ENCODE results near the gene FAM180B.

FAM180B gene

DNA sequence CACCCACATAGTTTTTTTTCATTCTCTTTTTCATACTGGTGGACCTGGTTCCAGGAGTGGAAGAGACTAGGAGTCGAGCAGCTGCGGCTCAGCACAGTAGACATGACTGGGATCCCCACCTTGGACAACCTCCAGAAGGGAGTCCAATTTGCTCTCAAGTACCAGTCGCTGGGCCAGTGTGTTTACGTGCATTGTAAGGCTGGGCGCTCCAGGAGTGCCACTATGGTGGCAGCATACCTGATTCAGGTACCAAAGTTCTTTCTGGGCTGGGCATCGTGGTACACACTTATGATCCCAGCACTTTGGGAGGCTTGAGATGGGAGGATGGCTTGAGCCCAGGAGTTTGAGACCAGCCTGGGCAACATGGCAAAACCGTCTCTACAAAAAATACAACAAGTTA lies 16.8 kb upstream of the FAM180B start:
- DNase-seq (ENCODE audit: low read depth): no peak

DNA sequence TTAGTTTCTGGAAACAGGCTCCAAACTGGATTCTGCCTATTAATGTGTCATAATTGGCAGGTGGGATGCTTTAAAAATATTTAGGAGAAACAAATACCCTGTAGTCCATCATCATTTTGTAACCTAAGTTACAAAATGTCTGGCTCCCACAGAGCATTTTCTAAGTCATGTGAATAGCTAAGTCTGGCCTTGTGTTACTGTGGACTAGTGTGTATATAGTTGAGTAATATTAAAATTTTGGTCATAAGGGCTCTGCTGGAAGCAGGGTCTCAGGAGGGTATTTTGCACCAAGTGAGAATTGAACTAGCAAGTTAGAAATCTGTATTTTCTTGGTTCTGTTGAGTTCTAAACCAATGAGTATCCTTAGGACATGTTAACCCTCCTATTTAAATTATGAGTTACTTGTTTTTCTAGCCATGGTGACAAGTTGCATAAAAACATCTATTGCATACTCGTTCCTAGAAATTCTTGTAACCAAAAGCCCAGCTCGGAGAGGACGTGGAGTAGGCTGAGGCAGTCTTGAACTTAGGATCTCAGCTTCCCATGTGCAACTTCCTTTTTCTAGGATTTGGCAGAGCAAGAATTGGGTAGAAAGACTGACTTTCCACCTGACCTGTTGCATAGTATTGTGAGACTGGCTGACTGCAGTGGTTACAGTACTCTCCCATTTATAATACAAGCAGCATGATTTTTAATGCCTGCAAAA lies 15.7 kb upstream of the FAM180B start:
- no peak for DNase-seq (ENCODE audit: low read depth)

DNA sequence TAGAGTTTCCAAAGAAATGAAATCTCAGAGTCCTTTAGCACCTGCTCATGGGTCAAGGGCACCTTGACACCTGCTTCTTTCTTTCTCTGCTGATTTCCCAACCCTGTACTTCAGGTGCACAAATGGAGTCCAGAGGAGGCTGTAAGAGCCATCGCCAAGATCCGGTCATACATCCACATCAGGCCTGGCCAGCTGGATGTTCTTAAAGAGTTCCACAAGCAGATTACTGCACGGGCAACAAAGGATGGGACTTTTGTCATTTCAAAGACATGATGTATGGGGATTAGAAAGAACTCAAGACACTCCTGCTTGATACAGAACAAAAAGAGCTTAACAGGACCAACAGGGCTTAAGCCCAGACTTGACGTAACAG lies 15.1 kb upstream of the FAM180B start:
- no peak for DNase-seq (ENCODE audit: low read depth)

DNA sequence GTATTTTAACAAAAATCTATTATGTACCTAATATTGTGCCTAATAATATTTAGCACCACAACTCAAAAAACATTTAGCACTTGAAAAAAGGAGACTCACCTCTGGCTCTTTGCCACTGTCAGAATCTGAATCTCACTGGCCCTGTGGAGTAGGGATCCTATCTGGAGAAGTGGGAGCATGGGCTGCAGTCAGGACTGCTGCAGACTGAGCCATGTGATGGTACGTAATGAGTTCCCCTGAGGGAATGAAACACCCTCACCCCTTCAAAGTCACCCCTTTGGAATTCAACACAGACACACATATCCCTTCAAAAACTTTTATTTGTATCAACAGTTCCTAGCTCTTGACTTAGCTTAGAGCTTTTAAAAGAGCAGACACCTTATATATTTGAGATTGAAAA lies 14.6 kb upstream of the FAM180B start:
- no peak for DNase-seq (ENCODE audit: low read depth)

DNA sequence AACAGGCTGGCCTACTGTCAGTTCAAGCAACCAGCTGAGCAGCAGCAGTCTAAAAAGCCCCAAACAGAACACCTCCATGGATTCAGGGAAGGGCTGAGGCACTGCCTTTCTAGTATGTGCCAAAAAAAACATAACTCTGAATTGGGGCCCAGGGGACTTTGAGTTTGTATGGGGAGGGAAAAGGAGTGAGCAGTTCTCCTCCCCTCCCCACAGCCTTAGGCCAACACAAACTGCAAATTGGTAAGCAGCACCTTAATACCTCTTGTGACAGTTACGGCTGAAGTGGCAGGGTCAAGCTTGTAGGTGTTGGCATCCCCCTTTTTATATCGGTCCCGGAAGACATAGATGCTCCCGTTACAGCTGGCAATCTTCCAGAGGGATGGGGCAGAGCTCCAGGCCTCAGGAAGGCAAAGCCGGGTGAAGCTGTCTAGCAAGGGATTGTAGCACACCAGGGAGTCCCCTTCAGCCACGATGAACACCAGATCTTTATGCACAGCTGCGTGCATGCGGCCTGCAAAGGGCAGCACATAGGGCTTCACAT lies 13.7 kb upstream of the FAM180B start:
- no peak for DNase-seq (ENCODE audit: low read depth)

DNA sequence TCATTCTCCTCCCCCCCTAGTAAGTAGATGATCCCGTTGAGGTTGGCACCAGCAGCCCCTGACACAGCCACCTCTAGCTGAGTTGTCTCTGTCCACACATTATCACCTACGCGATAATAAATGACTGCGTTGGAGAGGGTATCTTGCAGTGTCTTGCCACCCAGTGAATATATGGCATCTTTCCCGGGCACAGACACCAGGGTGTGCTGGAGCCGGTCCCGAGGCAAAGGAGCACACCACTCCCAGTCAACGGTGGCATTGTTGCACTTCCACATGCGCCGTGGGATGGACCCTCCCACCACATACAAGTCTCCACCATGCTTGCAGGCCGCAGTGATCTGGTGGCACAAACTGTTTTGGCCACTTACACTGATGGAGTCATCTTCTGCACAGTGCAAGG lies 13.2 kb upstream of the FAM180B start:
- no peak for DNase-seq (ENCODE audit: low read depth)

DNA sequence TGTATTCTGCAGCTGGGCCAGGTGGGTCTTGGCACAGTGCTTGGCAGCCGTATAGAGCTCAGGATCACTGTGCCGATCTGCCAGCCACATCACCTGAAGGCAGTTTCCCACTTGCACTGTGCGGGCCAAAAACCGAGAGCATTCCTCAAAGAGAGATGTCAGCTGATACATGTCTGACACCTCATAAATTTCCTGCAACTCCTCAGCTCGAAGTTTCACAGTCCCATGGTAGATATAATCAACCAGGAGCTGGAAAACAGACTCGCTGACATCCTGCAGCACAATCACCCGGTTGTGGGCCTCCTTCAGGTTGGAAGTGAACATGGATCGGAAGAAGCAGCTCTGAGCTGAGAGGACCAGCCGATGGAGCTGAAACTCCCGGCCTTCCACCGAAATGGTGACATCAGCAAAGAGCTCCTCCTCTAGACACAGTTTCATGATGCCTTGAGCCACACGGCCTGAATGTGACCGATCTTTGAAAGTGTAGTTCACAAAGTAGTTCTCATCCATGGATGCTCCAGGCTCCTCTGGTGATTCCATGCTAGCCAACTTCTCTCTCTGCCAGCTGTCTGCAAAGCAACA lies 8.9 kb upstream of the FAM180B start:
- no peak for DNase-seq (ENCODE audit: low read depth)

DNA sequence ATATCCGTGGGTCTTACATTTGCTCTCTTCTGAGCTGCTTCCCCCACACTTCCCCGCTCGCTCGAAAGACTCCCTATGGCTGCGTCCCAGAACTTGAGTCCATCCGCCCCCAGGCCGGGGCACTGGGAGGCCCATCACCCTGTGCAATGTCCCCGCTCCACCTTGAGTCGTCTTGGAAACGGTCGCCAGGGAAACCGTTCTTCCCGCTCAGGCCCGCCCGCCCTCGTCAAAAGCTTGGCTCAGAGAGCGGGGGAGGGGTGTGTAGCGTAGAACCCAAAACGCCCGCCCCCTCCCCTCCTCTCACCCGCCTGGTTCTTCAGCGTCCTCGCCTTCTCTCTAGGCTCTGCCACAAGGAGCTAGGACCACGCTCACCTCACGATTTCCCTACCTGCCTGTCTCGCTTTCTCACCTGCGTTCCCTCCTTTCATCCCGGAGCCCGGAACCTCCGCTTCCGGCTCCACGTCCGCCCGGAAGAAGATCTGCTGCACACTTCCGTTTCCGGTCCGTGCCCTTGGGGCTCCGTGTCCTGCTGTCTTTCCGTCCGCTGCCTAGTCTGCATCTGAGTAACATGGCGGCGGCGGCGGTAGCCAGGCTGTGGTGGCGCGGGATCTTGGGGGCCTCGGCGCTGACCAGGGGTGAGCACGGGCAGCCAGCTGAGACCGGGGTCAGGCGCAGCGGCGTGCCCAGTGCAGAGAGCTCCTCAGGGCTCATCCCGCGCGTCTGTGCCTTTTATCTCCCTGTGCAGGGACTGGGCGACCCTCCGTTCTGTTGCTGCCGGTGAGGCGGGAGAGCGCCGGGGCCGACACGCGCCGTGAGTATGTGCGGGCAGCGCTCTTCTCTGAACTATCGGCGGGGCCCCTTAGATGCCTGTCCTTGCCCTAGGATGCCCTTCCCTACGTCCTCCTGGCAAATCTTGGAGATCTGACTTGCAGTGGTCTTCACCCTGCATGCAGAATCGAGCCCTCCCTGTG lies 7.7 kb upstream of the FAM180B start, which contains the start of the genes KBTBD4 and NDUFS3:
TSS of gene KBTBD4 (minus strand) at position 447 of the 971 bp plus-strand sequence. CDS start at position 428, 19 bp downstream.
TSS of gene NDUFS3 (plus strand) at position 551 of the 971 bp plus-strand sequence. CDS start at position 569, 18 bp downstream.
- peak; percentile 86 for DNase-seq (ENCODE audit: low read depth)

DNA sequence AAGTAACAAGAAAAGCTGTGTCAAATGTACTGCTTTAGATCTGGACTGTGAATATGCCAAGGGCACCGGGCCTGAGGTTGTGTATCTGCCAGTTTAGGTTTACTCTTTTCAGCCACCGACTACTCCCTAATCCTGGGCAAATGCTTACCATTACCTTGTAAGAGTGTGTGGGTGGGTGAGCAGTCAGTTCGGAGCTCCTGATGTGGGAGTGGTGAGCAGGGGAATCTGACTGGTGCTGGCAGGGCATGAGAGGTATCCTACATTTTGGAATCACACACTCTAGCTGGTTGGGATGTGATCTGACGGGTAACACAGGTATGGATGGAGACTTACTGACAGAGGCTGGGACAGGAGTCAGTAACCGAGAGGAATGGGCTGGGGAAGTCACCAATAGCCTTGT lies 2.6 kb upstream of the FAM180B start:
- DNase-seq (ENCODE audit: low read depth): no peak

DNA sequence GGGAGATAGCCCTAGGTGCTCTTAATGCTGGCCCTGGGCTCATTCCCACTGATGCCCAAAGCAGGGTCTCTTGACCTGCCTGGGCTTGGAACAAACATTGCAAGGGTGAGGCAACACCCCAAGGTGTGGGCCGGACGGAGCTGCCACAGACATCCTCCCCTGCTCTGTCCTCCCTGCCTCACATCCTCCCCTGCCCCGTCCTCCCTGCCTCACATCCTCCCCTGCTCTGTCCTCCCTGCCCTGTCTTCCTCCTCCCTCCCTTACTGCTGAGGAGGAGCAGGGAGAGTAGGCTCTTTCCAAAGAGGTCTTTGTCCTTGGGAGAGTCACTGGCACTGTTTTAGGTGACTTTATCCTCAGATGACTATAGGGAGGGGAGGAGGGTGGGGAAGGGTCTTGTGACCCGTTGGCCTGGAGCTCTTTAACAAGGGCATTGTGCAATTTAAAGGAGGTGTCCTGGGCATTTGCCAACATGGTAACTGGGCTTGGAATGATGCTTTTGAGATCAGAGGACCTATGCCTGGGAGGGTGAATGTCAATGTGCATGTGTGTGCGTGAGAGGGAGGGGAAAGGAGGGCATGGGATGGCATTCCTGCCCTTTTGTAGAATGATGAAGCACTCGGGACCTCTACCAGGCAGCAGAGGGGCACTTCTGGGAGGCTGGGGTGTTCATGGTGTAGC lies 700 bp downstream of the FAM180B start:
- no peak for DNase-seq (ENCODE audit: low read depth)

DNA sequence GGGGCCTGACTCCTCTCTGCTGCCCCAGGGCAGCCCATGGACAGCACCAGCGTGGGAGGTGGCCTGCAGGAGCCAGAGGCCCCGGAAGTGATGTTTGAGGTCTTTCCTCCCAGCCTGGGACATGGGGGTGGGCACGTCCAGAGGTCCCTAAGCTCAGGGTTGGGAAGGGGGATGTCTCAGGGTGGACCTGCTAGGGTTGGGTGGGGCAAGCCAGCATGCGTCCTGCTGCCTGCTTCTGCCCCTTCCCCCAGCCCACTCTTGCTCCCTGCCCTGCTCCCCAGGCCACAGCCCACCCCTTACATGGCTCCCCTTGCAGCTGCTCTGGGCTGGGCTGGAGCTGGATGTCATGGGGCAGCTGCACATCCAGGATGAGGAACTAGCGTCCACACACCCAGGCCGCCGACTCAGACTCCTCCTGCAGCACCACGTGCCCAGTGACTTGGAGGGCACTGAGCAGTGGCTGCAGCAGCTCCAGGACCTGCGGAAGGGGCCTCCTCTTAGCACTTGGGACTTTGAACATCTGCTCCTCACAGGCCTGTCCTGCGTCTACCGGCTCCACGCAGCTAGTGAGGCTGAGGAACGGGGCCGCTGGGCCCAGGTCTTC lies 1.3 kb downstream of the FAM180B start:
- no peak for DNase-seq (ENCODE audit: low read depth)

DNA sequence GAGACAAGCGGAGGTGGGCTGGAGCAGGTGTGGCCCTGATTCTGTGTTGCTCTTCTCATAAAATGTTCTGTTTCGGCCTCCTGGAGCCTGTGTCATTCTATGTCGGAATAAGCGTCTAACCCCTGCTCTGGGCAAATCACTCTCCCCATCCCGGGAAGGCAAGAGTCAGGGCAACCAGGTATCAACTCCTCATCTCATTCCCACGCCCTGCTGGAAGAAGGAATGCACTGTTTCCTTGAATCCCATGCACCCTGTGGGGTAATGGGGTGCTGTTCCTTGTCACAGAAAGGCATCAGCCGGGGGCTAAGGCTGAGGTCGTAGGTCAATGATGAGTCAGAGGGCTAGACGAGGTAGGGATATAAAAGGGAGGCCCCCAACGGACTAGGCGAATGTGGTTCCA lies 2.6 kb downstream of the FAM180B start:
- no peak for DNase-seq (ENCODE audit: low read depth)

DNA sequence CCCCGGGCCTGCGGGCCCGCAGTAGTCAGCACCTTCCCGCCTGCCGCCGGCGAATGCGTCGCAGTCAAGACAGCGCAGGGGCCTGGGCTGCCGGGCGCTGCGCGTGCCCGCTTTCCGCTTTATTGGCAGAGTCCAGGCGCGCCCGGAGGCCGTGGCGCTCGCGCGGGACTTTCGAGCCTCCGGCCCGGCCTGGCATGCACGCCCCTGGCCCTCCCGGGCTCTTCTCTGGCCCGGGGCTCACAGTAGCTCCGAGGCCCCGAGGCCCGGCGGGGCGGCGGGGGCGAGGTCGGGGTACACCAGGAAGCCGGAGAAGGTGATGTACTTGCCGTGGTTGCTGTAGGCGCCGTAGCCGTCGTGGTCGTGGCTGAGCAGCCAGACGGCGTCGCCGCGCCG lies 3.1 kb downstream of the FAM180B start:
- DNase-seq (ENCODE audit: low read depth): no peak

DNA sequence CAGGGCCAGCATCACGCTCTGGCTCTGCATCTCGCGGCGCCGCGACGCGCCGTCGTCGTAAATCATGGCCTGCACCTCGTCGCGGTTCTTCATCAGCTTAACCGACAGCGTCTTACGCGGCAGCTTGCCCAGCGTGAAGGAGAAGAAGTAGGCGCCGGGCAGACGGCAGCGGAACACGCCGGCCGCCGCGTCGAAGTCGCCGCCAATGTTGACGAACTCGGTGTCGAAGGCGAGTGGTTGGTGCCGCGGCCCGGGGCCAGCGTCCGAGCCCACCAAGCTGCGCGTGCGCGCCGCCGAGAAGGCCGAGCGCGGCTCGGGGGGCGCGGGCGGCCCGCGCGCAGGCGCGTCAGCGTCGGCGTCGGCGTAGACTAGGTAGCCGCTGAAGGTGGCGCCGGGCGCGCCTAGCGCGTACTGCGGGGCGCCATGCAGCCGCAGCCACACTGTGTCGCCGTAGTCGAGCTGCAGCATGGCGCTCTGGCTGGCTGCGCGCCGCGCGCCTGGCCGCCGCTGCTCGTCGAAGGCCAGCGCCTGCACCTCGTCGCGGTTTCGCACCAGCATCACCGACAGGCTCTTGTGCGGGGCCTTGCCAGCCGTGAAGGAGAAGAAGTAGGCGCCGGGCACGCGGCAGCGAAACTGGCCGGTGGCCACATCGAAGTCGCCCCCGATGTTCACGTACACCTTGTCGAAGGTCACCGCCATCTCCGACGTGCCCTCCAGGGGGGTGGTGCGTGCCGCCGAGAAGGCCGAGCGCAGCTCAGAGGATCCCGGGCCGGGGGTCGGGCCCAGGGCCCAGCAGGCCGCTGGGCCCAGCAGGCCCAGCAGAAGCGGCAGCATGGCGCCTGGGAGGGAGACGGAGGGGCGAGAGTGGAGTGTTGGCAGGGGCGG lies 3.7 kb downstream of the FAM180B start:
- no peak for DNase-seq (ENCODE audit: low read depth)

DNA sequence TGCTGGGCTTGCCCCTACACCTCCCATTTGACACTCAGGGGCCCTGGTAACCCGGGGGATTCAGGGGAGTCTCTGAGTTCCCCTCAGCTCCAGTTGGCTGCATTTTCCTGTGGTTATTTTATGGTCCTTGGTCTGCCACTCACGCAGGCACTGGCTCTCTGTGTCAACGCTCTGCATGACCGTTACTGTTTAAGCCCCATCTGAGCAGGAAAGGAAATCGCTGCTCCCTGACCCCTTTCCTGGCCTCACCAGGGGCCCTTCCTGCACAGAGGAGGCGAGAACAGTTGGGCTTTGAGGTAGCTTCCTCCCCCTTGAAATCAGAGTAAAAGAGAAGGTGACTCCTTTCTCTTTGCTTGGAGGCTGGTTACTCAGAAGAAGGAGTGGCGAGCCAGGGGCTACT lies 5.3 kb downstream of the FAM180B start:
- DNase-seq (ENCODE audit: low read depth): no peak

DNA sequence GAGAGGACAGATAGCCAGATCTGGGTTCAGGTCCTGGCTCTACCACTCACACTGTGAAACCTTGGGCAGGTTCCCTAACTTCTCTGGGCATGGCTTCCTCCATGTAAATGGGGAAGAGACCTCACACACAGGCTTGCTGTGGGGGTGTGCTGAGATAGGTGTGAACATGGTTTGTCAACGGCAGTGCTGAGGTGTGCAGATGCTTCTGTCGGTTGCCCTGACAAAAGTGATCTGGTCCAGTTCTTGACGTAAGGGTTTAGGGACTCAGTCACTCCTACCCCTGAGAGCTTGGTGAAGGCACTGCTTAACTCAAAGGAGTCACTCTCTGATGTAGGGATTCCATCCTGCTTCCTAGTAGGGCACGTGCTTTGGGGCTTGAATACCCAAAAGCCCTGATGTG lies 5.8 kb downstream of the FAM180B start:
- no peak for DNase-seq (ENCODE audit: low read depth)

DNA sequence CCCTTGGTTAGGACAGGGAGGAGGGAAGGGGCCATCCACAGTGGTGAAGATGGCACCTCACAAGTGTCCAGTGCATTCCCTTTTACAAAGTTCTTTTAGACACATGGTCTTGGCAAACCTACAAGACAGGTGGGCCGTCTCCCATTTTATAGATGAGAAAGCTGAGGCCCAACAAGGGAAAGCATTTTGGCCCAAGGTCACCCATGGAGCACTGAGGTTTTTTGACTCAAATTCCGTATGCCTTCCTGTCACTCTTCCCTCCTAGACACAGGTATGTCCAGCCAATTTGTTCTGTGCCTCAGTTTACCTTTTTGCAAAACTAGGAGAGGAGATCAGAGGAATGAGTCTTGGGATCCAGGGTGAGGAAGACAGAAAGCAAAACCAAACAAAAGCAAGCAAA lies 6.5 kb downstream of the FAM180B start:
- no peak for DNase-seq (ENCODE audit: low read depth)

DNA sequence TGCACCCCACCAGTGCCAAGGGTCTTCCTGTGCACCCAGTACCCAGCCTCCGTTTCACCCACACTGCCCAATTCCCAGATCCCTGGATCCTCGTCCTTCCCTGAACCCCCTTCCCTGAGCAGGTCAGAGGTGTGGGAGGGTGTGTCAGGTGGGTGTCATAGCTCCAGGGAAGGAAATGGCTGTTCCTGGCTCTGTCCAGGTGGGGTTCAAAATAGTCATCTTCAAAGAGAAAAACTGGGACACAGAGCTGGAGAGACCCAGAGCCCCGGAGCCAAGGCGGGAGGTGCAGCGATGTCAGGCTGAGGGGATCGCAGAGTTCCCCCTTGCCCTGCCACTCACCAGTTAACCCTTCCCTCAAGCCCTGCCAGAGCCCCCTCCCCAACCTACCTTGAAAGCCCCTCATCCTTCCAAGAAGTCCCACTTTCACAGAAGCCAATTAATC lies 7.0 kb downstream of the FAM180B start:
- no peak for DNase-seq (ENCODE audit: low read depth)

DNA sequence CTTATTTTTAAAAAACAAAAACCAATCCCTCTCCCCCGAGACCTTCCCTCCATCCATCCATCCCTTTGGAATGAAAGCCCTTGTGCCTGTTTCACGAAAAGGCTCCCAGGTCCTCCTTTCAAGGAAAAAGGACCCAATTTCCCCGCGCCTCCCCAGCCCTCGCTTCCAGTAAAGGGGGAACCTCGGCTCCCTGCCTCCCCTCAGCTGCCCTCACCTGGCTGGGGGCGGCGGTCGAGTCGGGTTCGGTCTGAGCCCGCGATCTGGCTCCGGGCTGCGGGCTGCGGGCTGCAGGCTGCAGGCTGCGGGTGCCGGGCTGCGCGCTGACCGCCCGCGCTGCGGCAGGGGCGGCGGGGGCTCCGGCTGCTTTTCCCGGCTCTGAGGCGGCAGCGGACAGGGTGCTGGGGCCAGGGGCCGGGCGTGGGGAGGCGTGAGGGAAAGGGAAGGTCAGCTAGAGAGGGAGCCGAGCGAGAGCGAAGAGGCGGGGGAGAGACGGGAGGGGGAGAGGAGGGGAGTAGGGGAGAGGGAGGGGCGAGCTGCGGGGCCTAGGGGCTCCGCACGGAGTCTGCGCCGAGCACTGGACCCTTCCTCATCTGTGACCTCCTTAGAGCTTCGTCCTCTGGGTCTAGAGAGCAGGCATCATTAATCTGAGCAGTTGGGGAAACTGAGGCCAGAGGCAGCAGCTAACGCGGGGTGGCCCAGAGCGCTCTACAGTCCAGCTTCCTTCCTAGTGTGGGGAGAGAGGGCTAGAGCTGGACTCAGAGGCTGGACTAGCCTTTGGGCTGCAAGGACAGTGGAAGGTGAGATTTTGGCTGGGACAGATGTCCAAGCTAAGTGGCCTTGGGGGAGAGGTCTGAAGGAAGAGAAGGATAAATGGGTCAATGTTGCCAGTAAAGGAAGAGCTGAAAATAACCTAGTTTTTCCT lies 7.7 kb downstream of the FAM180B start, which contains the start of gene C1QTNF4:
TSS of gene C1QTNF4 (minus strand) at position 478 of the 922 bp plus-strand sequence. CDS start 3,601 bp downstream, outside the sequence.
- no peak for DNase-seq (ENCODE audit: low read depth)

Measured in stimulated activated CD8-positive, alpha-beta memory T cell treated with anti-CD3 and anti-CD28 coated beads, Interleukin-12 subunit alpha, Interleukin-12 subunit beta, amount 100 ng/mL, for 1 hour (primary cell).